Fibroblast of skin of right quadriceps (primary cell): Measurements from ENCODE around the gene FAM83B.
"Not testable (repeated sequence)": the region's sequence is repeated elsewhere in the genome, so short reads cannot be mapped to it uniquely, and the experiment has no call there.

ENCODE experiments used
- DNase-seq: peaks from one replicate; pipeline ENCODE4 v3.0.0-alpha.2; 2013

Gene FAM83B

DNA sequence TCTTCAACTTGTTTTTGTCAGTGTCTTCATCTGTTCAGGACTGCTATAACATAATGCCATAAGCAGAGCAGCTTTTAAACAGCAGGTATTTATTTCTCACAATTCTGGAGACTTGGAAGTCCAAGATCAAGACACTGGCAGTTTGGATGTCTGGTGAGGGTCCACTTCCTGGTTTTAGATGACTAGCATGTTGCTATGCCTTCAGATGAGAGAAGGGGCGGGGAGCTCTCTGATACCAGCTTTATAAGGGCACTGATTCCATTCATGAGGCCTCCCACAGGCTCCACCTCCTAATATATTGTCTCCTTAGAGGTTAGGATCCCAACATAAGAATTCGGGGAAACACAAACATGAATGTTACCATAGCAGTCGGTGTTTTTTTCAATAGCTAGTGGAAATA lies 52.9 kb downstream of the FAM83B start:
- DNase-seq, result no peak

DNA sequence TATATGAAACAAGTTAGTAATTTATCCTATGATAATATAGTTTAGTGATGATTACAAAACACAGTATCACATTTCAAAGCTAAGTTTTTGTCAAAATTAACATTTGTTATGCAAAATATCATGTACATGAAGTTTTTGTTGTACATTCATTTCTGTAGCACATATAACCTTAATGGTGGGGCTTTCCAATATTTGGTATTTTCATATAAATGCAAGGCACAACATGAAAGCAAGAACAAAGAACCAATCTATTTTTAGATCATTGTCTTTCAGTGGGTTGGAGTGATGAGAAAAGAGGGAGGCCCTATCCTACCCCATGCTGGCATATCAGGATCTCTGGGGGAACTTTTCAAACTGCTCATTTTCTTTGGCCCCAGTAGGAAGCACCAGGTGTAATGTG lies 53.4 kb downstream of the FAM83B start:
- DNase-seq, result no peak

DNA sequence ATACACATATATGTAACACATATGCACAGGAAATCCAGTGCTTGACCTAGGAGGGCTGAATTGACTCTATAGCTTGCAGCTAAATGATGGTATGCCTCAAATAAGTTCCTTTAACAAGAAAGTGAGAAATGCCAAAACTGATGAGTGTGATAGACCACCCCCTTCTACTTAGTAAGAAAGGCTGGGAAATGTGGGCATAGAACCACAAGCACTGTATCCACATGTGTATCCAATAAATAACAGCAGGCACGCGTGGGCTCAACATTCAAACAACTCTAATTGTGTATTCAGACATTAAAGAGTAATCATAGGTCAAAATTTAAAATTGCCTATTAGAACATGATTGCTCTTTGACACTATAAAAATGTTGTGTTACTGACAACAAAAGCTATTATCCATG lies 54.1 kb downstream of the FAM83B start:
- DNase-seq, result no peak

DNA sequence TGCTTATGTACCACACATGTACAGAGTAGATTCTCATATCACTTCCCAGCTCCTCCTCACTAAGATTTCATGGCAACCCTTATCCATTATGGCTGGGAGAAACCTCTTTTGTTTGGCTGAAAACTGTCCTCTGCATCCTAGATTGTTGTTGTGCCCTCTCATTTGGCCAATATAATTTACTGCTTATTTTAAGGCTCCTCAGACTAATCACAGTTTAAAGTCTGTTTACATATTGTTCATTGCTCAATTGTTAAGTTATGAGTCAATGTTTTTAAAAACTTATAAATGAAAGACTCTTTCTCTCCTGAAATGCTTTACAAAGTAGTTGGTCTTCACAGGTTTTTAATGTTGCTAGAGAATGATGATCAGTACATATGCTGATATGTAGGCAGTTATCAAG lies 57.3 kb downstream of the FAM83B start:
- DNase-seq, result no peak

DNA sequence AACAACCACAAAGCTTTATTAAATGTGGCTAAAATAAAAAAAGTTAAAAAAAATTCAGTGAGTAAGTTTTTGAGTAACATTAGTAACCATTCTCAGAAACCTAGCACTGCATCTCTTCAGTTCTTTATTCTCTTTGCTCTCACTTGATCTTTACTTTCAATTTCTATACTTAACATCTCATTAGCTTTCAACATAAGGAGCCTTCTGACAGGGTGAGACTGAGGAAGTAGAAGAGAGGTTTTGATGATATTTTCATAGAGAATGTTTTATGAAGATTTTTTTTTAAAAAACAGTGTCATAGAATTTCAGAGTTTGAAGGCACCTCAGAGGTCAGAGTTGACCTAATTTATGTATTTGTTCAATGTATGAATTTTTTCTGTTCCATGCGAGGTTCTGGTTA lies 60.8 kb downstream of the FAM83B start:
- no peak for DNase-seq

DNA sequence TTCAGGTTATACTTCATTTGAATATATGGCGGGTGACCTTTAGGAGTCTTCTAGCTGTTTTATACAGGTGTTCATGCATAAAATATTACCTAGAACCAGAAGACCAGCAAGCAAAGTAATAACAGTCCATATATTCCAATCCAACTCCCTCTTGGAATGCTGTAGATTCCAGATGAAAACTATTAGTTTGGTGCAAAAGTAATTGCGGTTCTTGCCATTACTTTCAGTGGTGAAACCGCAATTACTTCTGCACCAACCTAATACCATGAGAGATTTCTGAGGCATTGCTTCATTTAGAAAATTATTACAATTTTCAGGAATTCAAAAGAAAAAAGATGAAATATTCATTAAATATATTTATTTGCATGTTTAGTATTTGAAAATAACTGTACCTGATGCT lies 62.6 kb downstream of the FAM83B start:
- DNase-seq, result no peak

DNA sequence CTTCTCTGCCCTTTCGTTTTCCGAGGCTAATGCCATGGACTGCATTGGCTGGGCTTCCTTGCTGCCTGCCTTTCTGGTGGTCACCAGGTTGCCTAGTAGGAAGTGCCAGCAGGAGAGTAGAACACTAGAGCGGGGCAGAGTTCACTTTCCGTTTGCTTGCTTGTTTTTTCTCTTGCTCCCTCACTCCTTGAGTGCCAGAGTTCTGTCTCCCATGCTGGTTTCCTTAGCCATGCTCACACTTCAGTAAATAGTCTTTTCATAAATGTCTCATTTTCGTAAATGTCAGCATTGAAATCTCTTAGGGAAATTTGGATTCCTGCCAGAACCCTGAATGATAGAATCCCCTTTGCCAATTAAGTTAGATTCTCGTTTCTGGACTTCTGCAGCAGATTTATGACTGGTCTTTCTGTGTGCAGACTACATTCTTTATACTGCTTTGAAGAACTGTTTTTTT lies 63.9 kb downstream of the FAM83B start:
- peak; percentile 38 for DNase-seq

DNA sequence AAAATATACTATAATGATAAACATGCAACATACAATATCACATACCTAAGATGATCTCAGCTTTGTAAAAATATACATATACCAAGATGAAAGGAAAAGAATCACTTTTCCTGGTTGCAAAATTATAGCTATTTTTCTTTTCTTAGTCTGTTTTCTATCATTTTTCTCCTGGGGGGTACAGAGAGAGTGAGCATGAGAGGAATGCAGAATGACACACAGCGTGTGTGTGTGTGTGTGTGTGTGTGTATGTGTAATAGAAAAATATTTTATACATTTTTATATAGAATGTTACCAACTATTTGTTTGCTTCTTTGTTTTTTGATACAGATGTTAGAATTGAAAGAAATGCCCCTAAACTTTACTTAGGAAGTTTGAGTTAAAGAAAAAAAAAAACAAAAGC lies 64.3 kb downstream of the FAM83B start:
- peak; percentile 32 for DNase-seq

DNA sequence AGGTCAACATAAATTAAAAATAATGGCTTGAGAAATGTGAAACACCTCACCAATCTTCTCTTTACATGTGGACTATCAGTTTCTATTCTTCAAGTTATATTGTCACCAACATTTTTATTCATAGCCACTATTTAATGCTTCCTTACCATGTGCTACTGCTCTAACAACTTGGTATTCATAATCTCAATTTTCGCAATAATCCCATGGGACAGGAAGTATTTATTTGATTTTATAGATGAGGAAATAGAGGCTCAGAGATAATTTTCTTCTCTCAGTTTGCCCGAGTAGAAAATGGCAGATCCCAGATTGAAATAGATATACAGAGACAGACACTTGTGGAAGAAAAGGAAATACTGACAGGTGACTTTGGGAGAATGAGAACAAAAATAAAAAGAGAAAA lies 66.6 kb downstream of the FAM83B start:
- DNase-seq, result no peak

DNA sequence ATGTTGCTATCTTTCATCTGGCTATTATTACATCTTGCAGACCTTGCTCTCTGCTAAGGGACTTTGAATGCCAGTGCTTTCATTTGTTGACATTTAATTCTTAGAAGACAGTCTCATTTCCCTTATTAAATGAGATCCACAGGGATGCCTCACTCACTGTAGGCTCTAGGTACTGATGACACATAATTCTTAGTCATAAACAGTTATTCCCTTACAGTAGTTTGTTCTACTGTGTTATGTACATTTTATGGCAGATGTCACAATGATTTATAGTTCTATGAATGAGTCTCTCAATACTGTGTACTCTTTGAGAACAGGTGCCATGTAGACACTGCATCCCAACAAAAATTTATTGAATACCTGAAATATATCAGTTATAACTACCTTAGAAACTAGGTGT lies 70.3 kb downstream of the FAM83B start:
- peak; percentile 79 for DNase-seq

DNA sequence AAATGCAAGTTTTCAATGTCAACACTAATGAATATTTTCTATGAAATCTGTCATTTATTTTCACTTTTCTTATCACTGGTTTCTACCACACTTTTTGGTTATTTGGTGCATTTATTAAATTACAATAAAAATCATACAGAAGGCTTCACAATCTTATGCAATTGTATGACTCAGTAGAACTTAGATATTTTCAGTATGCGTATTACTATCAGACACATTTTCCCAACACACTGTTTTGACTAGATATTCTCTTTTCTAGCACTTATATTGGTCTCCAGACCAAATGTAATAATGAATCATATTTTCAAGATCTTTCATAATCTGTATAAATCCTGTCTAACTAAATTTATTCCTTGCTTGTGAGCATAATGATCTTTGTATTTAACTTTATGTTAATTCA lies 74.1 kb downstream of the FAM83B start:
- DNase-seq, result peak; percentile 8

DNA sequence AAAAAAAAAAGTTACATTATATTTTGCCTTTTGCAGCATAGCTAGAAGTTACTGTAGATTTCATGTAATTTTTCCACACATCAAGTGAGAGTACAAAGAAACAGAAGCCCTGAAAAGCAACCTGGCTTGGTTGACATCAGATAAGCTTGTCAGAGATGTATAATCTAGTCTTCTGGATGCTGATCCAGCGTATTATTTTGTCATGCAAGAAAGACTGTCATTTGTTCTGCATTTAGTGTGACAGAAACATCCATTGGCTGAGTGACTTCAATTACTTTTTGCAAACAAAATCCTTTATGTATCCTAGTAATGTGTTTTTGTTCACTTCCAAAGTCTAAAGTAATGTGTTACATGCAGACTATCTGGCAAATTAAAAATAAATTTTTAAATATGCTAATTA lies 75.3 kb downstream of the FAM83B start:
- no peak for DNase-seq

DNA sequence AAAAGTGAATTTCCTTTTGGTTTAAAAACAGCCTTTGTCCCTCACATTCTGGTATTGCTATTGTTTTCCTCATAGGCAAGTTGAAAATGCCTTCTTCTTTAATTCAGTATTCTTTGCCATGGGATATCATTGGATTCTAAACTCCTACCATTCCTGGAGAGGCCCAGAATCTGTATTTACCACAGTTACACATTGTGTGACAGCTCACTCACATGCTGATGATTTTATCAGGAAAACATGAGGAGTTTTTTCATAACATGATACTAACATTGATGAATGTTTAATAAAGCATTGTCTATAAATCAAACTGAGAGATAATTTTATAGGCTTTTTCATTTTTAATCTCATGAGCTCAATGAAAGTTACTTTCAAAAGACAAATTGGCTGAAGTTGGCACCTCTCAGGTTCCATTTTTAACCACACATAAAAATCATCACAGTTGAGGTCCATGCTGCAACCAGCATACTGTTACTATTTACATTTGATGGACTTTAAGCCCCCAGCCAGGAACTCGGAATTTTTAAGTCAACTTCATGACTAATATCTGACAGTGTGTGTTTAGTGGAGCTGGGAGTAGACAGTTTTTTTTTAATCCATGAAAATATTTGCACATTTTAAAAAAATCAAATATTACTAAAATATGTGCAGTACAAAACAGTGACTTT lies 82.8 kb downstream of the FAM83B start:
- DNase-seq, result no peak

DNA sequence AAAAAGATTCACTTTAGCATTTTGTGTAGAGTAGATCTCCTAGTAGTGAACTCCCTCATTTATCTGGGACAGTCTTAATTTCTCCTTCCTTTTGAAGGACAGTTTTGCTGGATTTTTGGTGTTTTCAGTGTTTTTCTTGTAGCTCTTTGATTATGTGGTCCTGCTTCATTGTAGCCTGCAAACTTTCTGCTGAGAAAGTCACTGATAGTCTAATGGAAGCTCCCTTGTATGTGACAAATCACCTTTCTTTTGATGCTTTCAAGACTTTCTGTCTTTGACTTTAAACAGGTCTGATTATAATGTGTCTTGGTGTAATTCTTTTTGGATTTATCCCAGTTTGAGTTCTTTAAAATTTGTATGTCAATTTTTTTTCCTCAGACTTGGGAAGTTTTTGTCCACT lies 86.1 kb downstream of the FAM83B start:
- DNase-seq, result no peak

DNA sequence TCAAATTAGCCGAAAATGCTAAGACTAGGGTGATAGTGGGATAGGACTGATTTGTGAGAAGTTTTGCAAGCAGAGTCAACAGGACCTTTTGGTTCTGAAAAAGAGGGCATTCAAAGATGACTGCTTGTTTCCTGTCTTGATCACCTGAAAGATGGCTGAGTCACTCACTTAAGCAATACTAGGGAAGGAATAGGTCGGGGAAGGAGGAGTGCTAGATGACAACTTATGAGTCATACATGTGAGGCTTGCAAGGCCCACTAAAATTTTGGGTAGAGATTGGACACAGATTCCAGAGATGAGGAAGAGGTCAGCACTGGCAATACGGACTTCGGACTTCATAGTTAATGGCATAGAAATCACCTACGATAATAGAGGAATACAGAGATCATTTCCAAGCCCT lies 89.2 kb downstream of the FAM83B start:
- DNase-seq, result peak; percentile 62

DNA sequence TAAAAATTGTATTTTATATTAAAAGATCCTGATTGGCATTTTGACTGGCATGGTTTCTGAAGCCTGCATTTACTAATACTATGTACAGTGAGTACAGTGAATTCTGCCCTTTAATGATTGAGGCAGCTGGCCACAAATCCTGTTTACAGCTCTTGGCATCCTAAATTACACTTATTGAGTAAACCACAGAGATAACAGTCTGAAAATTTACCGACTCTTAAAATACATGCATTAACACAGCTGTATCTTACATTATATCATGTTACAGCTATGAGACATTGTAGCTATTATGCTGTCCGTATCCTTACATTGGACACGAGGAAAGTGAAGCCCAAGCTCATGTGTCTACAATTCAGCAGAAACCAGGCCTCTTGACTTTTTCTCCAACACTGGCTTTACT lies 90.8 kb downstream of the FAM83B start:
- no peak for DNase-seq

DNA sequence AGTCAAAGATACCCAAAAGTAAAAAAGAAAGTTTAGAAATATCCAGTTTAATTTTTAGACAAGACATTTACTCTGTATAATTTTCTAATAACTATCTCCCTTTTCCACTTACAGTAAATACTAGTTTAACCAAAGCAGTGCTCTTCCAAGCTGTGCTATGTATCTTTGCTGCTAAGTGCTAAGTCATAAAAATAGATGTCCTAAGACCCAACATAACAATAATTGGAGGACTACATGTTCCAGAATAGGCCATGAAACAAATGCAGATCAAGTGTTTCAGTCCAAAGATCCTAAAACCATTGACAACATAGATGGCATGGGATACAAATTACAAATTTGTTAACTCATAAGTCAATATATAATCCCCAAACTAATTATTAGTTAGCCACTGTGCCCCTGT lies 111.1 kb downstream of the FAM83B start:
- no peak for DNase-seq

DNA sequence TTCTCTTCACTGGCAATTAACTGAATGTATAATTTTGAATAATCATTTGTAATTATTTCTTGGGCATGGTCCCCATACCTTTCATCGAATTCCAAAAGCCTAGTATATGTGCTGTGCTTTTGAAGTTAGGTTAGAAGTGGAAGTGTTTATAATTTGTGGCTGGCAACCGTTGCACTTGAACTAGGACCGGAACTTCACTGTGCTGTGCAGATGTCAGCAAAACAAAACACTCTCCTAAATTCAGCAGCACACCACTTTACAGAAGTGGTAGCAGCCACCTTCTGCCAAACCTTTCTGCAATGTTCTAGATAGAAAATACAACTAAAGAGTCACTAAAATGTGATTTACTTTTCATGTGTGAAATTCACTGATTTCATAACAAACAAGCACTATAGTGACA lies 111.9 kb downstream of the FAM83B start:
- no peak for DNase-seq

DNA sequence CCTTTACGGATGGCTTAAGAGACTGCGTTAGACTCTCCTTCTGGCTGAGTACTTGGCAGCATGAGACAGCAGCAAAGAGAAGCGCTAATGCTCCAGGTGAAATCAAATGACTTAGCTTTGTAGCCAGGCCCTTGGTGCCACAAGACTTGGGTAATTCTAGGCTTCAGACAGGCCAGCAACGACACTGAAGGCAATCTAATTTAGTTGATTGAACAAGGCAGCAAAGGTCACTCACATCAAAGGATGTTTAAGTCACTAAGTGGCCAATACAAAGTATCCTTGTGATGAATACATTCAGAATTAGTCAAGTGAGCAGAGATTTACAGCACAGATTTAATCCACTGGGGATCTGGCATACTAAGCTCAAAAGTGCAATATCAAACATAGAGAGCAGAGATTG lies 113.2 kb downstream of the FAM83B start:
- DNase-seq, result no peak

DNA sequence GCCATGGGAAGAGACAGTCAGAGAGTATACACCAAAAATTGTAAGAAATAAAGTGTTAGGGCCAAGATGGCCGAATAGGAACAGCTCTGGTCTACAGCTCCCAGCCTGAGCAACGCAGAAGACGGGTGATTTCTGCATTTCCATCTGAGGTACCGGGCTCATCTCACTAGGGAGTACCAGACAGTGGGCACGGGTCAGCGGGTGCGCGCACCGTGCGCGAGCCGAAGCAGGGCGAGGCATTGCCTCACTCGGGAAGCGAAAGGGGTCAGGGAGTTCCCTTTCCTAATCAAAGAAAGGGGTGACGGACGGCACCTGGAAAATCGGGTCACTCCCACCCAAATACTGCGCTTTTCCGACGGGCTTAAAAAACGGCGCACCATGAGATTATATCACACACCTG lies 114.8 kb downstream of the FAM83B start:
- DNase-seq, result not testable (repeated sequence)

DNA sequence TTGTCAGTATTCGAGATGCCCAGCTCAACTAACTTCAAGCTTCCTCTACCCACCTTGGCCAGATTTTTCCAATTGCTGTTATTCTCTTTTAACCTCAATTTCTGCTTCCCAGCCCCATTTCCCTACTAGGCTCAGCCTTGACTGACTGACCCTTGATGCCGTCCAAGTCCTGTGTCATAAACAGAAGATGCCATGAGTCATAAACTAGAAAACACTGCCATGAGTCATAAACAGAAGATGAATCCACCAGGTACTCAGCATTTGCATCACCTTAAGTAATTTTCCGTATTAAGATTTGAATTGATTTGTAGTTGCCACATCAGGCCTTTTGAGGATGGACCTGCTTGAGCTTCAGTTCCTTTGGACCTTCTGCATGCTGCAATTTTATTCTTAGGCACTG lies 123.8 kb downstream of the FAM83B start:
- DNase-seq, result no peak

DNA sequence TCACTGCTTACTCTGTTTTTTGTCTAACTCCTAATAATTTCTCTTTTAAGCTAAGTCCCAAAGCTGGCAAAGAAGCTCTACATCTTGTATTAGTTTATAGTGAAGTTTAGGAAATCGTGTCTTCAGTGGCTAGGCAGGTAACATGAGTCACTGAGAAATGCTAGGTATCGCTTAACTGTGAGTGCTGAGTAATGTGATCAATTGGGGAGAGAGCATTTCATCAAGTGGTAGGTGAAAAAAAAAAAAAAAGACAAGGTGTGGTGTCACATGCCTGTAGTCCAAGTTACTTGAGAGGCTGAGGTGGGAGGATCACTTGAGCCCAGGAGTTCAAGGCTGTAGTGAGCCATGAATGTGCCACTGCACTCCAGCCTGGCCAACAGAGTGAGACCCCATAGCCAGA lies 125.3 kb downstream of the FAM83B start:
- DNase-seq, result no peak

DNA sequence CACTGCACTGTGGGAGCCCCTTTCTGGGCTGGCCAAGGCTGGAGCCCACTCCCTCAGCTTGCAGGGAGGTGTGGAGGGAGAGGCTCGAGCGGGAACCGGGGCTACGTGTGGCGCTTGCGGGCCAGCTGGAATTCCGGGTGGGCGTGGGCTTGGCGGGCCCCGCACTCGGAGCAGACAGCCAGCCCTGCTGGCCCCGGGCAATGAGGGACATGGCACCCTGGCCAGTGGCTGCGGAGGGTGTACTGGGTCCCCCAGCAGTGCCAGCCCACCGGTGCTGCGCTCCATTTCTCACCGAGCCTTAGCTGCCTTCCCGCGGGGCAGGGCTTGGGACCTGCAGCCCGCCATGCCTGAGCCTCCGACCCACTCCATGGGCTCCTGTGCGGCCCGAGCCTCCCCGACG lies 132.6 kb downstream of the FAM83B start:
- DNase-seq, result not testable (repeated sequence)

DNA sequence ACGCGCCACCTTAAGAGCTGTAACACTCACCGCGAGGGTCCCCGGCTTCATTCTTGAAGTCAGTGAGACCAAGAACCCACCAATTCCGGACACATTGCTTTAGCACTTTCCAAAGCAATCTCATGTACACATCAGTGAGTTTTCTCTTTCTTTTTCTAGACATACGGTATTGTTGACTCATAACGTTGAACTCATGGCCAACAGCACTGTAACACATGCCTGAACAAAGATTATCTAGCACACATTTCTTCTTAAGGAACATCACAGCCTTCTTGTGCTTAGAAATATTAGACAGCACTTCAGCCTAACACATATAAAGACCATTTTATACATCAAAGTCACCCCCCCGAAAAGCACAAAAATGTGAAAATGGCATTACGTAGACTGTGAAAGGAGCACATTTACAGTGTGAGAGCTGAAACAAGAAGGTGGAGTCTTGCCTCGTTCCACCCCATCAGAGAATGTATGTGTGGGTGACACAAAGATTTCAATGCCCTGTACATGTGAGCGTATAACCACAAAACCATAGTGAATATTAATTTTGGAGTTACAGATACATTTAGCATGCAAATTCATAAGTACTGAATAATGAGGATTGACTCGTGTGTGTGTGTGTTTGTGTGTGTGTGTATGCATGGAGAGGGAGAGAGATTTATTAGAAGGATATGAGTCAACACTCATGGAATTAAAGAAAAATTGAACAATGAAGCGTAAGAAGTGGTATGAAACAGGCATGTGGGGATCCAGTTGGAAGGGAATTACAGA lies 134.1 kb downstream of the FAM83B start:
- peak; percentile 96 for DNase-seq

DNA sequence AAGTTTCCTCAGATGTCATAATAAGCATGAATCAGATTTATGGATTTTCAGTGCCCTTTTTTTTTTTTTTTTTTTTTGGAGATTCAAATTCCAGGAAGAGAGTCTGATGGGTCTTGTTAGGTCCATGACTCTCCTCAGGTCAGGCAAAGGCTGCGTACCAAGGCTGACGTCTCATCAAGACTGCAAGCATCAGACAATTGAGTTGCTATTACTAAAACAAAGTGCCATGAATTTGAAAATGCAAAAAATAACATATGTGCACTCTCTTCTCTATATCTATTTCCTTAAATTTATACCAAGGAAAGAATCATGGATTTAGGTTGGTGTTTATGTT lies 134.7 kb downstream of the FAM83B start:
- no peak for DNase-seq
